ENCODE data around the gene ACLY. TPM values are rescaled to one million over a fixed set of nuclear protein-coding genes. Genes with fewer than 3 reads are reported as not detected.

ACLY gene
- total and polyA plus RNA-seq, 7 experiments from 2014 or later = 42.7 to 154 (median 67.9) TPM

DNA sequence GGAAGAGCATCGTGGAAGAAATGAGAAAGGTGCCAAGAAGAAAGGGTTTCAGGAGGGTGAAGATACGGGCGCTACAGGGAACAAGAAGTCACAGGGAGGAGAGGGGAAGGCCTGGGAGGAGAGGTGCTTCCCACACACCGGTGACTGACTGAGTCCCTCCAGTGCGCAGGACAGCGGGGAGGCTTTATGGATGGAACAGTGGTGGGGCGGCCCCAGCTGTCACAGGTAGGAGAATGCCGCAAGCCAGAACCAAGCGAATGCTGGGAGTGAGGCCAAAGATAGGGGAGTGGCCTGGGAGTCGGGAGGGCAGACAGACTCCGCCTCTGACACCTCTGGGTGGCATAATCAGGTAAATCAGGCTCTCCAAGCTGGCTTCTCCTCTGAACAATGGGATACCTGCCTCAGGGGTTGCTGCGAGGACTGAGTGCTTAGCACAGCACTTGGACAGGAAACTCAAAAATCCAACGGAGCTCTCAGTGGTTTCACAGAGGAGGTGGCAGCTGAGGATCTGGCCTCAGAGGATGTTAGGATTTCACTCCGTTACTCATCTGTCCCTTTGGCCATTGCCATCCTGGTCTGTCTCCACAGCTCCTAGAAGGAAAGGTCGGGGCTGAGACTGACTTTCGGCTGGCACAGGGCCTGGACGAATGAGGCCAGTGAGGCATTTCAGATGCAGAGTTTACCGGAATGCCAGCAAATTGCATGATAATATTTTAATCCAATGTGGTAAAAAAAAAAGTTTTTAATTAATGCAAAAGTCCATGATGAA, 47.1 kb upstream of the ACLY start:
- Histone ChIP-seq H3K4me3 (ENCODE audit: low read length) (peak overlapping the region; percentile 87), H3K9me3 (ENCODE audit: control insufficient read depth in 2 of 3, low read length in 3 of 3) (no peaks in the 10 kb centered on the region), H3K36me3 (ENCODE audit: control insufficient read depth in 2 of 3, insufficient read depth in 3 of 3, low read length in 3 of 3) (peaks cover 0 to 8% (median 0%) of the 10 kb centered on the region in 3 experiments), H3K4me1 (ENCODE audit: control insufficient read depth in 2 of 2, insufficient read depth in 2 of 2, low read length in 2 of 2) (peaks cover 10 to 14% of the 10 kb centered on the region in 2 donors), H3K27ac (ENCODE audit: low read depth, low read length) (peak overlapping the region; percentile 88), H3K27me3 (ENCODE audit: control insufficient read depth in 2 of 2, insufficient read depth in 2 of 2, low read length in 2 of 2) (no peaks in the 10 kb centered on the region)
- ChIA-PET CTCF (interaction anchor here (0.6 to 1.8 kb wide), 12 partner anchors 19 to 564 kb away, joined by 3 to 5 read pairs (median 3); partner anchors contain the start of genes DHX58, DNAJC7 and NKIRAS2), POLR2A (interaction anchor here (0.7 to 4.2 kb wide), 24 partner anchors 8 to 1853 kb away, joined by 3 to 71 read pairs (median 4); partner anchors contain the start of genes ACLY, DHX58, DNAJC7 and KAT2A)
- intact Hi-C loops (cut with micrococcal nuclease) = loop anchor here (1.0 to 5.0 kb wide), 11 partner anchors 36 to 1517 kb away; partner anchors contain the start of genes DHX58 (in 2 of the 2), DNAJC7 (in 2 of the 2), DHX8 (in 1 of the 2) and KAT2A (in 1 of the 2)
- DNase-seq (peak in 8 of 9 donors; percentile 43 to 76 (median 54)), ATAC-seq (peak; percentile 52)
- peak overlapping the region; percentile 79 to 96 (median 89) for H3K27ac Mint-ChIP-seq
- H3K4me1 Mint-ChIP-seq = peaks cover 22 to 47% (median 32%) of the 10 kb centered on the region in 7 donors
- peaks cover 0 to 5% (median 0%) of the 10 kb centered on the region in 11 donors for H3K9me3 Mint-ChIP-seq
- peak overlapping the region; percentile 78 to 93 (median 88) for H3K4me3 Mint-ChIP-seq
- H3K36me3 Mint-ChIP-seq = peaks cover 0 to 11% (median 0%) of the 10 kb centered on the region in 5 donors
- H3K27me3 Mint-ChIP-seq = peaks cover 0 to 2% (median 0%) of the 10 kb centered on the region in 5 donors

DNA sequence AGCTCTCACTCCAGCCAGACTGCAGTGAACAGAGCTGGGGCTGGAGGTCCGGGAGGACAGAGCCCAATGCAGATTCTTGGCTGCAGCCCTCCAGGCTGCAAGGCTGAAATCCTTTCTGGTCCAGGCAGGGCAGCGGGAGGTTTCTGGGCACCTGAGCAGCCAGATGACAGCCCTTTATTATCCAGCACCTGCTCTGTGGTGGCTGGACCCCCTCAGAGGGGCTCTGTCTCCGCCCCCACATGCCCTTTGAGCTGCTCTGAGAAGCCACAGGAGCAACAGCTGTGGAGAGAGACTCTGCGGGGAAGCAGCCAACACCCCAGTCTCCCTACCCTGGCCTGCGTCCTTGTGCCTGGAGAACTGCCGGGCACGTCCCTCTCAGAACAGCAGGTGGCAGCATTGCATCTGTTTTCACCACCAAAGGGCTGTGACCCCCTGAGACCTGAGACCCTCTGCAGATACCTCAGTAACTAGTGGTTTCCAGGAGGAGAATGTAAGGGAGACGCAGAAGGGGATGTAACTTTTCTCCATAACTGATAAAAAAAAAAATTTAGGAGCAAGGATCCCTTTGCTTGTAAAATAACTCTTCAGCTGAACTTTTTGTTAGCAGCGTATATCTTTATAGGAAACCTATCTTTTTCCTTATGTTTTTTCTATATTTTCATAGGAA, 44.1 kb upstream of the ACLY start:
- H3K27ac ChIP-seq (ENCODE audit: low read depth, low read length) = no peak overlapping the region
- Mint-ChIP-seq H3K9me3 (peaks cover 0 to 5% (median 0%) of the 10 kb centered on the region in 11 donors), H3K27ac (peak overlapping the region in 3 of 9 donors; percentile 32 to 72 (median 54)), H3K4me1 (peaks cover 12 to 24% (median 19%) of the 10 kb centered on the region in 7 donors), H3K27me3 (peaks cover 0 to 2% (median 0%) of the 10 kb centered on the region in 5 donors), H3K36me3 (peaks cover 0 to 3% (median 0%) of the 10 kb centered on the region in 5 donors), H3K4me3 (peak overlapping the region in 3 of 10 donors; percentile 41 to 63 (median 46))
- H3K9me3 ChIP-seq (ENCODE audit: control insufficient read depth in 2 of 3, low read length in 3 of 3) = no peaks in the 10 kb centered on the region
- intact Hi-C loops (cut with micrococcal nuclease) = loop anchor here (1.0 kb wide), 2 partner anchors 104 to 153 kb away; no protein-coding TSS in a partner anchor
- peaks cover 0 to under 1% (median 0%) of the 10 kb centered on the region in 3 experiments for H3K36me3 ChIP-seq (ENCODE audit: control insufficient read depth in 2 of 3, insufficient read depth in 3 of 3, low read length in 3 of 3)
- ChIA-PET POLR2A (interaction anchor here (0.6 to 1.3 kb wide), 6 partner anchors 54 to 232 kb away, joined by 3 to 4 read pairs (median 4); partner anchors contain the start of genes DHX58, DNAJC7 and GHDC), CTCF (interaction anchor here (0.6 to 1.3 kb wide), 12 partner anchors 9 to 158 kb away, joined by 3 to 7 read pairs (median 4); partner anchors contain the start of gene KAT2A)
- peaks cover 7 to 8% of the 10 kb centered on the region in 2 donors for H3K4me1 ChIP-seq (ENCODE audit: control insufficient read depth in 2 of 2, insufficient read depth in 2 of 2, low read length in 2 of 2)
- DNase-seq (peak; percentile 43 to 72 (median 63)), ATAC-seq (peak; percentile 27)
- H3K27me3 ChIP-seq (ENCODE audit: control insufficient read depth in 2 of 2, insufficient read depth in 2 of 2, low read length in 2 of 2) = no peaks in the 10 kb centered on the region
- H3K4me3 ChIP-seq (ENCODE audit: low read length) = no peak overlapping the region

DNA sequence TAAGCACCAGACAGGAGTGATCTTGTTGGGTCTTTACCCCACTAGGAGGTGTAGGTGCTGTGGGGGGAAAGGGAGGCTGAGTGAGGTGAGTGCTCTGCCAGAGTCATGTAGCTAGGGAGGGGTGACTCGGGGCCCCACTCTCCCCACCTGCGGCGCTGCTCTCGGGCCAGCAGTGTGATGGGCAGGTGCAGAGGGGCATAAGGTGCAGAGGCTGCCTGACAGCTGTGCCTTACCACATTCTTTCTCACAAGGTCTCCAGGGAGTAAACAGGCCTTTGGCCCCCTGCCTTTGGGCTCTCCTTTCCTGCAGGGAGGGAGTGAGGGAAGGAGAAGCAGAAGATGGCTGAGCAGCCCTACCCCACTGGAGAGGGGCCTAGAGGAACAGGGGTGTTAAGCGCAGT, 43.4 kb upstream of the ACLY start:
- no peaks in the 10 kb centered on the region for H3K27me3 ChIP-seq (ENCODE audit: control insufficient read depth in 2 of 2, insufficient read depth in 2 of 2, low read length in 2 of 2)
- no peaks in the 10 kb centered on the region for H3K9me3 ChIP-seq (ENCODE audit: control insufficient read depth in 2 of 3, low read length in 3 of 3)
- Mint-ChIP-seq H3K27ac (no peak overlapping the region), H3K4me1 (peaks cover 9 to 22% (median 12%) of the 10 kb centered on the region in 7 donors), H3K36me3 (no peaks in the 10 kb centered on the region), H3K27me3 (peaks cover 0 to 2% (median 0%) of the 10 kb centered on the region in 5 donors), H3K4me3 (no peak overlapping the region), H3K9me3 (peaks cover 0 to 3% (median 0%) of the 10 kb centered on the region in 11 donors)
- intact Hi-C loops (cut with micrococcal nuclease) = no loop called here
- ATAC-seq = no peak
- ChIA-PET CTCF (interaction anchor here (0.6 to 1.0 kb wide), 3 partner anchors 8 to 139 kb away, joined by 3 to 4 read pairs (median 3); no protein-coding TSS in a partner anchor), POLR2A (interaction anchor here (1.0 kb wide), 1 partner anchor 233 kb away, joined by 4 read pairs; the partner anchor contains the start of gene GHDC)
- no peak overlapping the region for H3K4me3 ChIP-seq (ENCODE audit: low read length)
- DNase-seq = no peak
- H3K27ac ChIP-seq (ENCODE audit: low read depth, low read length) = no peak overlapping the region
- H3K4me1 ChIP-seq (ENCODE audit: control insufficient read depth in 2 of 2, insufficient read depth in 2 of 2, low read length in 2 of 2) = peaks cover 0 to 7% of the 10 kb centered on the region in 2 donors
- no peaks in the 10 kb centered on the region for H3K36me3 ChIP-seq (ENCODE audit: control insufficient read depth in 2 of 3, insufficient read depth in 3 of 3, low read length in 3 of 3)

DNA sequence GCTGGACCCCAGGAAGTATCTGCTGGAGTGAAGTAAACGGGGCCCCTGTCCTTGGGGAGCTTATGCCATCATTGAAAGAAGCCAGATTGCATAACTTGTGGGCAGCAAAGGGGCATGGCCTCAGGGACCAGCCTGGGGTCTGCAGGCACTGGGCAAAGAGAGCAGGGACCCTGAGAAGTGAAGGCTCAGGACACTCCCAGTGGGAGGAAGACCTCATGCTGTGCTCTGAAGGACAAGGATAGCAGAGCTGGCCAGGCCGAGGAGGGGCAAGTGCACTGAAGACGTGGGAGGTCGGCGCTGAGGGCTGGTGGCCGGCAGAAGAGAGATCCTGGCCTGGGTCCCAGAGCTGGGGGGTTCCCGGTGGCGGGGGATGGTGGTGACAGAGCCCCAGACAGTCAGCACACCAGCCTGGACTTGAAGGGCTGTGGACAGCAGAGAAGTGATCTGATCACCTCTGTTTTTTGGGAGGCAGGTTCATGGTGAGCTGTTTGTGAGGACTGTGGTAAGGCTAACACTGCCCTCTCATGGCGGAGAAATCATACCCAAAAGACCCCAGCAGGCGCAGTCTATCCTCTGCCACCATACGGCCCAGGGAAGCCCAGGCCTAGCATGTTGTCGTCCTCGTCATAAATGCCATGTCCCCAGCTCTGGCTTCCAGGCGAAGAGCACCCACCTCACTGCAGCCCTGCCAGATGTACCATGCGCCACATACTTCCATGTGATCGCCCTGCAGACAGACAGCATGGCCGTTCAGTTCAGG, 40.8 kb upstream of the ACLY start:
- H3K36me3 ChIP-seq (ENCODE audit: control insufficient read depth in 2 of 3, insufficient read depth in 3 of 3, low read length in 3 of 3) = no peaks in the 10 kb centered on the region
- intact Hi-C loops (cut with micrococcal nuclease) = no loop called here
- no peak overlapping the region for H3K4me3 ChIP-seq (ENCODE audit: low read length)
- peaks cover 0 to 8% (median 0%) of the 10 kb centered on the region in 7 donors for H3K4me1 Mint-ChIP-seq
- no peak overlapping the region for H3K27ac ChIP-seq (ENCODE audit: low read depth, low read length)
- H3K36me3 Mint-ChIP-seq = no peaks in the 10 kb centered on the region
- CTCF ChIA-PET = interaction anchor here (0.5 kb wide), 1 partner anchor 106 kb away, joined by 3 read pairs; no protein-coding TSS in a partner anchor
- H3K4me3 Mint-ChIP-seq = peak overlapping the region in 1 of 10 donors; percentile 51
- H3K4me1 ChIP-seq (ENCODE audit: control insufficient read depth in 2 of 2, insufficient read depth in 2 of 2, low read length in 2 of 2) = no peaks in the 10 kb centered on the region
- H3K9me3 Mint-ChIP-seq = no peaks in the 10 kb centered on the region
- no peaks in the 10 kb centered on the region for H3K9me3 ChIP-seq (ENCODE audit: control insufficient read depth in 2 of 3, low read length in 3 of 3)
- peaks cover 0 to 5% (median 0%) of the 10 kb centered on the region in 5 donors for H3K27me3 Mint-ChIP-seq
- no peak for DNase-seq
- peak overlapping the region in 3 of 9 donors; percentile 39 to 59 (median 45) for H3K27ac Mint-ChIP-seq
- H3K27me3 ChIP-seq (ENCODE audit: control insufficient read depth in 2 of 2, insufficient read depth in 2 of 2, low read length in 2 of 2) = no peaks in the 10 kb centered on the region
- no peak for ATAC-seq
- POLR2A ChIA-PET = interaction anchor here (0.5 to 0.9 kb wide), 4 partner anchors 52 to 650 kb away, joined by 3 to 4 read pairs (median 3); partner anchors contain the start of gene TUBG1

DNA sequence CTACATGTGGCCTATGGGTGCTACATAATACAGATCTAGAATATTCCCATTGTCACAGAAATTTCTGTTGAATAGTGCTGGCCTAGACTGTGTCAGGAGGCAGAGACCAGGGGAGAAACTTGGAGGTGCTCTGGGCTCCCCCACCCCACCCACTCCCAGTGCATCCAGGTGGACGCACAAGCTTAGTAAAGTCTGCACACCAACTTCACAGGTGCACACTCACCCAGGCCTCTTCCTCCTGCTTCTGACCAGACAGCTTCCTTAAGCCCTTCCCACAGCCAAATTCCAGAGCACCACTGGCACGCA, 40.2 kb upstream of the ACLY start:
- Histone ChIP-seq H3K27ac (ENCODE audit: low read depth, low read length) (no peak overlapping the region), H3K4me3 (ENCODE audit: low read length) (no peak overlapping the region), H3K9me3 (ENCODE audit: control insufficient read depth in 2 of 3, low read length in 3 of 3) (no peaks in the 10 kb centered on the region), H3K27me3 (ENCODE audit: control insufficient read depth in 2 of 2, insufficient read depth in 2 of 2, low read length in 2 of 2) (no peaks in the 10 kb centered on the region), H3K36me3 (ENCODE audit: control insufficient read depth in 2 of 3, insufficient read depth in 3 of 3, low read length in 3 of 3) (no peaks in the 10 kb centered on the region), H3K4me1 (ENCODE audit: control insufficient read depth in 2 of 2, insufficient read depth in 2 of 2, low read length in 2 of 2) (no peaks in the 10 kb centered on the region)
- H3K4me1 Mint-ChIP-seq = peaks cover 0 to 8% (median 0%) of the 10 kb centered on the region in 7 donors
- no peaks in the 10 kb centered on the region for H3K9me3 Mint-ChIP-seq
- intact Hi-C loops (cut with micrococcal nuclease) = no loop called here
- no peak for DNase-seq
- CTCF ChIA-PET = no interaction called here
- no peaks in the 10 kb centered on the region for H3K36me3 Mint-ChIP-seq
- POLR2A ChIA-PET = no interaction called here
- peaks cover 0 to 5% (median 0%) of the 10 kb centered on the region in 5 donors for H3K27me3 Mint-ChIP-seq
- H3K4me3 Mint-ChIP-seq = no peak overlapping the region
- peak overlapping the region in 1 of 9 donors; percentile 39 for H3K27ac Mint-ChIP-seq
- no peak for ATAC-seq

All from naive thymus-derived CD4-positive, alpha-beta T cell (primary cell).